BE2C (cell line): ENCODE measurements around the gene TRAFD1.

Experiments
- DNase-seq: peaks from one replicate; pipeline ENCODE4 v3.0.0-alpha.2; 2020
- H3K27me3 ChIP-seq: fragments of 250-450 bp; sonication (Bioruptor Pico); 2 replicates; pipeline ENCODE4 v1.5.1; 2020; ENCODE audit warnings: mild to moderate bottlenecking
- H3K36me3 ChIP-seq: fragments of 250-450 bp; sonication (Bioruptor Pico); 2 replicates; pipeline ENCODE4 v1.5.1; 2020; ENCODE audit warnings: mild to moderate bottlenecking
- H3K4me1 ChIP-seq: fragments of 250-450 bp; sonication (Bioruptor Pico); 2 replicates; pipeline ENCODE4 v1.5.1; 2020
- H3K4me3 ChIP-seq: 2 replicates; pipeline ENCODE4 v1.5.1; 2011; ENCODE audit warnings: low read depth, low read length
- H3K9me3 ChIP-seq: fragments of 250-450 bp; sonication (Bioruptor Pico); 2 replicates; pipeline ENCODE4 v1.5.1; 2020
- TF ChIP-seq, protein P1 (sequence below): IDR thresholded peaks from 2 replicates; pipeline ENCODE4 v1.5.1; 2012; ENCODE audit warnings: mild to moderate bottlenecking, low read depth, low read length

TRAFD1 gene

DNA sequence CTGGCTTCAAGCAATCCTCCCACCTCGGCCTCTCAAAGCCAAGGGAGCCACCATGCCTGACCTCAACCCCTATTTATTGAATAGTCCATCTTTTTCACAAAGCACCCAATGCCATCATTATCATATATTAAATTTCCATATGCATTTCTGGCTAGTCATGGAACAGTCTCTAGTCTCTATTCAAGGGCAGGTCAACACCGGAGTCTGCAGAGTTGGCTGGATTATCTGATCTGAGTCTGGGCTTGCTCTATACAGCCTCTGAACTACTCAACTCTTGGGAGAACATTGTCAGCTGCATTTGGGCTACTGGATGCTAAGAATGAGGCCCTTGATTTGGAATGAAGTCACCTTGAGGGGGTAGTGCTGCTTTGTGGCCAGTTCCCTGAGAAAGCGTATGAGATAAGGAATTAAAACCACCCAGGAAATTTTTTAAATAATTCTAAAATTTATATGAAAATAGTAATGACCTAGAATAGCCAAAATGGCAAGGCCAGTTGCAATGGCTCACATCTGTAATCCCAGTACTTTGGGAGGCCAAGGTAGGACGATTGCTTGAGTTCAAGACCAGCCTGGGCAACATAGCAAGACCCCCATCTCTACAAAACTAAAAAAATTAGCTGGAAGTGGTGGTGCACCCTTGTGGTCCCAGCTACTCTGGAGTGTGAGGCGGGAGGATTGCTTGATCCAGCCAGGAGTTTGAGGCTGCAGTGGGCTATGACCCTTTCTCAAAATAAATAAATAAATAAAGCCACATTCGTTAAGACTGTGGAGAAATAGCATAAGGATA, 9.9 kb upstream of the TRAFD1 start:
- H3K36me3 ChIP-seq, result no peaks in the 10 kb centered on the region
- H3K27me3 ChIP-seq, result no peaks in the 10 kb centered on the region
- no peak overlapping the region for H3K4me3 ChIP-seq
- TF ChIP-seq, protein P1, sequence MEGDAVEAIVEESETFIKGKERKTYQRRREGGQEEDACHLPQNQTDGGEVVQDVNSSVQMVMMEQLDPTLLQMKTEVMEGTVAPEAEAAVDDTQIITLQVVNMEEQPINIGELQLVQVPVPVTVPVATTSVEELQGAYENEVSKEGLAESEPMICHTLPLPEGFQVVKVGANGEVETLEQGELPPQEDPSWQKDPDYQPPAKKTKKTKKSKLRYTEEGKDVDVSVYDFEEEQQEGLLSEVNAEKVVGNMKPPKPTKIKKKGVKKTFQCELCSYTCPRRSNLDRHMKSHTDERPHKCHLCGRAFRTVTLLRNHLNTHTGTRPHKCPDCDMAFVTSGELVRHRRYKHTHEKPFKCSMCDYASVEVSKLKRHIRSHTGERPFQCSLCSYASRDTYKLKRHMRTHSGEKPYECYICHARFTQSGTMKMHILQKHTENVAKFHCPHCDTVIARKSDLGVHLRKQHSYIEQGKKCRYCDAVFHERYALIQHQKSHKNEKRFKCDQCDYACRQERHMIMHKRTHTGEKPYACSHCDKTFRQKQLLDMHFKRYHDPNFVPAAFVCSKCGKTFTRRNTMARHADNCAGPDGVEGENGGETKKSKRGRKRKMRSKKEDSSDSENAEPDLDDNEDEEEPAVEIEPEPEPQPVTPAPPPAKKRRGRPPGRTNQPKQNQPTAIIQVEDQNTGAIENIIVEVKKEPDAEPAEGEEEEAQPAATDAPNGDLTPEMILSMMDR, result no peak
- H3K4me1 ChIP-seq, result peaks cover 4% of the 10 kb centered on the region; the same call in 1 of the 2 replicates
- no peaks in the 10 kb centered on the region for H3K9me3 ChIP-seq
- DNase-seq, result no peak

DNA sequence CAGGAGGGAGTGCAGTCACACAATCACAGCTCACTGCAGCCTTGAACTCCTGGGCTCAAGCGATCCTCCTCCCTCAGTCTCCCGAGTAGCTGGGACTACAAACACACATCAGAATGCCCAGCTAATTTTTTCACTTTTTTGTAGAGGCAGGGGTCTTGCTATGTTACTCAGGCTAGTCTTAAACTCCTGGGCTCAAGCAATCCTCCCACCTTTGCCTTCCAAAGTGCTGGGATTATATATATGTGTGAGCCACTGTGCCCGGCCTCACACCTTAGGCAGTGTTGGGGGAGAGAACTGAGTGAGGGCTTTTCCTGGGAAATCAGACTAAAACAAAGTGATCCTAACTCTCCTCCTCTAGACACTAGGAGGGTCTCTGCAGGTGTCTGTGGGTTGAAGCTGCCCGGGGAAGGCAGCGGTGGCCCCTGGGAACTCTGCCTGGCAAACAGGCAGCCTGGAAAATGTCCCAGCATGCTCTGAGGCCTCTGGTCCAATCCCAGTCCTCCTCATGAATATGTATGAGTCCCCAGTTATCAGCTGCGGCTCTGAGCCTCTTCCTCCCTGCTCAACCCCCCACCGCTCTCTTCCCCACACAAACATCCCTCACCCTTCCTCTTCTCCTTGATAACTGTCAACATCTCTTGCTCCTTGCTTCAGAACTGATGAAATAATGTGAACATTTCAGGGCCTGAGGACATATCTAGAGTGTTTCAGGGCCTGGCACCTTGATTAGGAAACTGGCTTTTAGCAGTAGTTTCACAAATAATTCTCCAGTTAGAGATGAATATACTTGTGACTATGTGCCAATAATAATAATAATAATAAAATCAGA, 8.9 kb upstream of the TRAFD1 start:
- Histone ChIP-seq H3K36me3 (no peaks in the 10 kb centered on the region), H3K9me3 (no peaks in the 10 kb centered on the region), H3K27me3 (no peaks in the 10 kb centered on the region), H3K4me1 (peaks cover 4% of the 10 kb centered on the region; the same call in 1 of the 2 replicates), H3K4me3 (peak overlapping the region; percentile 46)
- TF ChIP-seq, protein P1, result no peak
- peak; percentile 84 for DNase-seq

DNA sequence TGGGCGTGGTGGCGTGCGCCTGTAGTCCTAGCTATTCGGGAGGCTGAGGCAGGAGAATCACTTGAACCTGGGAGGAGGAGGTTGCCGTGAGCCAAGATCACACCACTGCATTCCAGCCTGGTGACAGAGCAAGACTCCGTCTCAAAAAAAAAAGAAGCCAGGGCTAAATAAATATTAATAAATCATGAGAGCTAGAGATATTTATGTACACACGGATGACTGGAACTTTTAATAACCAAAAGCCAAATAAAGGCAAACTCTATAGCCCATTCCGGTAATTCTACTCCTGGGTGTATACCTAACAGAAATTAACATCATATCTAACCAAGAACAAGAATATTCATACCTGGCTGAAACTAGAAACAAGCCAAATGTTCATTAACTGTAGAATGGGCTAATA, 7.7 kb upstream of the TRAFD1 start:
- no peaks in the 10 kb centered on the region for H3K36me3 ChIP-seq
- H3K27me3 ChIP-seq, result no peaks in the 10 kb centered on the region
- TF ChIP-seq, protein P1, result no peak
- no peaks in the 10 kb centered on the region for H3K9me3 ChIP-seq
- peaks cover 4% of the 10 kb centered on the region; the same call in 1 of the 2 replicates for H3K4me1 ChIP-seq
- H3K4me3 ChIP-seq, result no peak overlapping the region
- DNase-seq, result no peak

DNA sequence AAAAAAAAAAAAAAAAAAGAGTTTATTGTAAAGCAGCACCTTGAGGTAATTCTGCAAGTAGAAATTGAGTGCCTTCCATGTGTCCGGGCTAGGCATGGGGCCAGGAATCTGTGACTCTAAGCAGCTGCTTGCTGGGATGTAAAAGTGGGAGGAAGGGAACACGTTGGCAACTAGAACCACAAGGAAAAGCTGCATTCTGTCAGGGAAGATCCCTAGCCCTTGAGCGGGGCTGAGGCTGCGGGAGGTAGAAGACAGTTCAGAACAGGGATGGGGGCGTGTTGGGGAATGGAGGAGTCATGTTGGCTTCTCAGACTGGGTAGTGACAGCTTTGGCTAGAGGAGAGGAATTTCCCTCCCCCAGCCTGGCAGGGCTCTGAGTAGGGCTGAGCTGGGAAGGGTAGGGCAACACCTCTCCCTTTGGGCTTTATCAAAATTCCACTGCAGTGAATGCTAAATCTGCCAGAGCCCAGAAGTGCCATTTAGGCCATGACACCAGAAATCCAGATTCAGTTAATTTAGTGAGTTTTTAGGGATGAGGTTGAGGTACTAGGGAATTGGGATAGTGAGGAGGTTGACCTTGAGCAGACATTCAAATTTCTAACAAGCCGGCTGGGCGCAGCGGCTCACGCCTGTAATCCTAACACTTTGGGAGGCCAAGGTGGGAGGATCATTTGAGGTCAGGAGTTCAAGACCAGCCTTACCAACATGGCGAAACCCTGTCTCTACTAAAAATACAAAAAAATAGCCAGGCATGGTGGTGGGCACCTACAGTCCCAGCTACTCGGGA, 3.4 kb upstream of the TRAFD1 start:
- Histone ChIP-seq H3K4me1 (peaks cover 2% of the 10 kb centered on the region; the same call in 1 of the 2 replicates), H3K36me3 (no peaks in the 10 kb centered on the region), H3K27me3 (no peaks in the 10 kb centered on the region), H3K9me3 (no peaks in the 10 kb centered on the region), H3K4me3 (no peak overlapping the region)
- TF ChIP-seq, protein P1, result no peak
- no peak for DNase-seq

DNA sequence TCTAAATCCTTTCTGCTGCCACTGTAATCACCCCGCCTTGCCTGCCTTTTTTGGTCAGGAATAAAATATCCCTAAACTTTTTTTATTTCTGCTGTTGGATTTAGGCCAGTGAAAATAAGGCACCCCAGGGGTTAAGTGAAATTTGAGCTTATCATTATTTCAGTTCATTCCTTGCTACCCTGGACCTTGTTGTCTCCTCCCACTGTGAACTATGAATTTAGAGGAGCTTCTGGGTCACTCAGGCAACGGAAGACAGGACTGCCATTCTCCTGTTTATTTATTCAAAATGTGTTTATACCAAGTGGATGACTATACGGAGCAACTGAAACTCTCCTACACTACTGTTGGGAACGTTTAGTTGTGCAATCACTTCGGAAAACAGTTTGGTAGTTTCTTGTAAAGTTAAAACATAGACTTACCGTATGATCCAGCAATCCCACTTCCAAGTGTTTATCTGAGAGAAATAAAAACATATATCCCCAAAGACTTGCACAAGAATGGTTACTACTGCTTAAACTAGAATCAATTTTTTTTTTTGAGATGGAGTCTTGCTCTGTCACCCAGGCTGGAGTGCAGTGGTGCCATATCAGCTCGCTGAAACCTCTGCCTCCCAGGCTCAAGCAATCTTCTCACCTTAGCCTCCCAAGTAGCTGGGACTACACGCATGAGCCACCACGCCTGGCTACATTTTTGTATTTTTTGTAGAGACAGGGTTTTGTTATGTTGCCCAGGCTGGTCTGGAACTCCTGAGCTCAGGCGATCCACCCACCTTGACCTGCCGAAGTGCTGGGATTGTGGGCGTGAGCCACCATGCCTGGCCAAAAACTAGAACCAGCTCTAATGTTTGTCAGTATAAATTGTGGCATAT, 2.3 kb upstream of the TRAFD1 start:
- Histone ChIP-seq H3K4me1 (no peaks in the 10 kb centered on the region; the same call in 1 of the 2 replicates), H3K9me3 (no peaks in the 10 kb centered on the region), H3K4me3 (no peak overlapping the region), H3K36me3 (no peaks in the 10 kb centered on the region), H3K27me3 (no peaks in the 10 kb centered on the region)
- TF ChIP-seq, protein P1, result no peak
- DNase-seq, result no peak
